Astrocyte (in vitro differentiated cells and primary cell): ENCODE data around the gene RBM20.

Experiments used
- CTCF ChIP-seq: IDR thresholded peaks from 2 replicates; pipeline ENCODE4 v1.5.1; 2011; ENCODE audit warnings: low read depth, mild to moderate bottlenecking, inconsistent platforms, low read length, moderate library complexity; ENCODE audit not compliant: insufficient read depth
- EZH2 ChIP-seq: IDR thresholded peaks from 2 replicates; pipeline ENCODE4 v1.6.1; 2012; ENCODE audit warnings: mild to moderate bottlenecking, low read length, inconsistent platforms; ENCODE audit not compliant: insufficient read depth

DNA sequence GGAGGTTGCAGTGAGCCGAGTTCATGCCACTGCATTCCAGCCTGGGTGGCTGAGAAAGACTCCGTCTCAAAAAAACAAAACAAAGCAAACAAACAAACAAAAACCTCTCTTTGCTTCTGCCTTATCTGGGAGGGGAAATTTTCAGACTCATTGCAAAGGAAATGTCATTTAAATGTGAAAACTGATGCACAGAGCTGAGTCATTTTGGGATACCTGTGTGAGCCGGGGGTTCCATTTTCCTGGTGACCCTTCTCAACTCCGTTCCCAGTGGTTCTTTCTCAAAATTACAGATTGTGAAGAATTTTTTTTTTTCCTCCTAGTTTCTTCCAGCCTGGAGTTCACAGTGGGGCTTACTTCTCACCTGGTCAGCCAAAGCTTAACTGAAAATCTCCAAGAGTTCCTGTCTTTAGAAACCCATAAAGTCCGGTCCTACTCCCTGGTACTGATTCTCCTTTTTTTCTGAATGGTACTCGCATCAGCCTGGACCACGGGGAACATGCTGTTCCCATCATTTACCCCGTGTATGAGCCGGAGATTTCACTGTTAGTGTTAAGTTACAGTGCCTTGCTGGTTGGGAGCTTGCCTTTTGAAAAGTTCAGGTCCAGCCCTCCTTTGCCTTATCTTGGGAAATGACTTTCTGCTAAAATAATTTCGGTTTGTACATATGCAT, 56.9 kb downstream of the RBM20 start:
- TF ChIP-seq CTCF (no peak), EZH2 (no peak)
